ENCODE measurements around the gene PPID. TPM values are rescaled to one million over a fixed set of nuclear protein-coding genes. Genes with fewer than 3 reads are reported as not detected.

PPID gene
- total RNA-seq, 1 donor from 2014 or later, result 27.8 TPM

- peaks cover 44% of the 10 kb centered on the region for H3K36me3 ChIP-seq (ENCODE audit: insufficient read depth, low read length)
- H3K36me3 Mint-ChIP-seq (ENCODE audit: low read depth, unreplicated experiment), result peaks cover 11% of the 10 kb centered on the region
- H3K4me1 Mint-ChIP-seq (ENCODE audit: low read depth, unreplicated experiment), result no peaks in the 10 kb centered on the region
Observed at GRCh38 chr4:158710814-158711213, 12.4 kb downstream of the PPID start.

GRCh38 chr4:158704274-158704673 lies 18.9 kb downstream of the PPID start:
- H4K20me1 ChIP-seq (ENCODE audit: insufficient read depth, low read length), result no peaks in the 10 kb centered on the region
- DNase-seq (ENCODE audit: low read depth) (no peak), FAIRE-seq (no peak)
- H3K4me1 ChIP-seq (ENCODE audit: insufficient read depth, low read length), result no peaks in the 10 kb centered on the region
- peaks cover 19% of the 10 kb centered on the region for H3K36me3 ChIP-seq (ENCODE audit: insufficient read depth, low read length)
- no peak overlapping the region for H3K4me2 ChIP-seq (ENCODE audit: low read length)
- no peak overlapping the region for H3K27ac Mint-ChIP-seq (ENCODE audit: unreplicated experiment)
- no peaks in the 10 kb centered on the region for H3K79me2 ChIP-seq (ENCODE audit: insufficient read depth, low read length)
- TF ChIP-seq EZH2 (IDR thresholded peaks at IDR 0.05; ENCODE audit: insufficient read depth, low read length), result no peak
- TF ChIP-seq CTCF (IDR thresholded peaks at IDR 0.05; ENCODE audit: insufficient read depth, low read depth, low read length), result no peak
- H2AFZ ChIP-seq (ENCODE audit: low read depth, low read length), result no peak overlapping the region
- H3K9ac ChIP-seq (ENCODE audit: low read length), result no peak overlapping the region
- H3K4me3 ChIP-seq (ENCODE audit: insufficient read depth, low read depth, low read length), result no peak overlapping the region
- H3K4me3 Mint-ChIP-seq (ENCODE audit: unreplicated experiment), result no peak overlapping the region
- H3K36me3 Mint-ChIP-seq (ENCODE audit: low read depth, unreplicated experiment), result no peaks in the 10 kb centered on the region
- no peaks in the 10 kb centered on the region for H3K9me3 ChIP-seq (ENCODE audit: insufficient read depth, low read depth, low read length)
- no peak overlapping the region for H3K27ac ChIP-seq (ENCODE audit: low read depth, low read length)
- H3K27me3 Mint-ChIP-seq (ENCODE audit: low read depth, unreplicated experiment), result no peaks in the 10 kb centered on the region
- H3K4me1 Mint-ChIP-seq (ENCODE audit: low read depth, unreplicated experiment), result no peaks in the 10 kb centered on the region
- no peaks in the 10 kb centered on the region for H3K27me3 ChIP-seq (ENCODE audit: insufficient read depth, low read length)
- H3K9me3 Mint-ChIP-seq (ENCODE audit: unreplicated experiment), result no peaks in the 10 kb centered on the region

More at GRCh38 chr4:158710814-158711213, 12.4 kb downstream of the PPID start:
- no peak overlapping the region for H3K4me3 Mint-ChIP-seq (ENCODE audit: unreplicated experiment)
- no peaks in the 10 kb centered on the region for H4K20me1 ChIP-seq (ENCODE audit: insufficient read depth, low read length)
- H3K4me2 ChIP-seq (ENCODE audit: low read length), result no peak overlapping the region
- no peak for TF ChIP-seq CTCF (IDR thresholded peaks at IDR 0.05; ENCODE audit: insufficient read depth, low read depth, low read length)
- TF ChIP-seq EZH2 (IDR thresholded peaks at IDR 0.05; ENCODE audit: insufficient read depth, low read length), result no peak
- H3K9me3 ChIP-seq (ENCODE audit: insufficient read depth, low read depth, low read length), result no peaks in the 10 kb centered on the region
- DNase-seq (ENCODE audit: low read depth), result peak; percentile 4
- H3K9me3 Mint-ChIP-seq (ENCODE audit: unreplicated experiment), result no peaks in the 10 kb centered on the region
- H3K79me2 ChIP-seq (ENCODE audit: insufficient read depth, low read length), result no peaks in the 10 kb centered on the region
- H2AFZ ChIP-seq (ENCODE audit: low read depth, low read length), result no peak overlapping the region
- no peaks in the 10 kb centered on the region for H3K27me3 Mint-ChIP-seq (ENCODE audit: low read depth, unreplicated experiment)
- no peaks in the 10 kb centered on the region for H3K27me3 ChIP-seq (ENCODE audit: insufficient read depth, low read length)
- no peak overlapping the region for H3K27ac Mint-ChIP-seq (ENCODE audit: unreplicated experiment)
- FAIRE-seq, result no peak
- no peak overlapping the region for H3K27ac ChIP-seq (ENCODE audit: low read depth, low read length)
- no peaks in the 10 kb centered on the region for H3K4me1 ChIP-seq (ENCODE audit: insufficient read depth, low read length)
- no peak overlapping the region for H3K9ac ChIP-seq (ENCODE audit: low read length)
- no peak overlapping the region for H3K4me3 ChIP-seq (ENCODE audit: insufficient read depth, low read depth, low read length)

GRCh38 chr4:158688813-158689212 lies 34.4 kb downstream of the PPID start:
- H3K9ac ChIP-seq (ENCODE audit: low read length), result no peak overlapping the region
- no peaks in the 10 kb centered on the region for H3K4me1 Mint-ChIP-seq (ENCODE audit: low read depth, unreplicated experiment)
- H3K9me3 ChIP-seq (ENCODE audit: insufficient read depth, low read depth, low read length), result no peaks in the 10 kb centered on the region
- no peak overlapping the region for H3K4me2 ChIP-seq (ENCODE audit: low read length)
- no peaks in the 10 kb centered on the region for H3K27me3 Mint-ChIP-seq (ENCODE audit: low read depth, unreplicated experiment)
- no peak overlapping the region for H3K4me3 Mint-ChIP-seq (ENCODE audit: unreplicated experiment)
- no peak for DNase-seq (ENCODE audit: low read depth)
- TF ChIP-seq CTCF (IDR thresholded peaks at IDR 0.05; ENCODE audit: insufficient read depth, low read depth, low read length) (no peak), EZH2 (IDR thresholded peaks at IDR 0.05; ENCODE audit: insufficient read depth, low read length) (no peak)
- H3K4me3 ChIP-seq (ENCODE audit: insufficient read depth, low read depth, low read length), result no peak overlapping the region
- H3K9me3 Mint-ChIP-seq (ENCODE audit: unreplicated experiment), result no peaks in the 10 kb centered on the region
- H3K27me3 ChIP-seq (ENCODE audit: insufficient read depth, low read length), result no peaks in the 10 kb centered on the region
- no peak overlapping the region for H3K27ac Mint-ChIP-seq (ENCODE audit: unreplicated experiment)
- H3K36me3 ChIP-seq (ENCODE audit: insufficient read depth, low read length), result no peaks in the 10 kb centered on the region
- no peaks in the 10 kb centered on the region for H3K4me1 ChIP-seq (ENCODE audit: insufficient read depth, low read length)
- H3K36me3 Mint-ChIP-seq (ENCODE audit: low read depth, unreplicated experiment), result peaks cover 7% of the 10 kb centered on the region
- no peaks in the 10 kb centered on the region for H4K20me1 ChIP-seq (ENCODE audit: insufficient read depth, low read length)
- FAIRE-seq, result no peak
- H2AFZ ChIP-seq (ENCODE audit: low read depth, low read length), result no peak overlapping the region
- no peaks in the 10 kb centered on the region for H3K79me2 ChIP-seq (ENCODE audit: insufficient read depth, low read length)
- H3K27ac ChIP-seq (ENCODE audit: low read depth, low read length), result no peak overlapping the region

Data from astrocyte (in vitro differentiated cells and primary cell).